Measurements from ENCODE around the gene USP47.
"Not testable (repeated sequence)": the region's sequence is repeated elsewhere in the genome, so short reads cannot be mapped to it uniquely, and the experiment has no call there.

Gene USP47

GRCh38 chr11:11821899-11822298 is 19.9 kb upstream of the USP47 start:
- DNase-seq (ENCODE audit: low read depth in 2 of 3, low spot score in 1 of 3) = no peak

GRCh38 chr11:11822946-11823345 is 18.8 kb upstream of the USP47 start:
- no peak for DNase-seq (ENCODE audit: low read depth in 2 of 3, low spot score in 1 of 3)

GRCh38 chr11:11826260-11826659 is 15.5 kb upstream of the USP47 start:
- DNase-seq (ENCODE audit: low read depth in 2 of 3, low spot score in 1 of 3) = no peak

GRCh38 chr11:11827272-11827671 is 14.5 kb upstream of the USP47 start:
- DNase-seq (ENCODE audit: low read depth in 2 of 3, low spot score in 1 of 3) = no peak

GRCh38 chr11:11831406-11831805 is 10.4 kb upstream of the USP47 start:
- DNase-seq (ENCODE audit: low read depth in 2 of 3, low spot score in 1 of 3) = not testable (repeated sequence)

- no peak for DNase-seq (ENCODE audit: low read depth in 2 of 3, low spot score in 1 of 3)
These were observed 5.0 kb upstream of the USP47 start for GRCh38 chr11:11836676-11837231.

- DNase-seq (ENCODE audit: low read depth in 2 of 3, low spot score in 1 of 3) = no peak
These were observed 2.1 kb upstream of the USP47 start for GRCh38 chr11:11839718-11840117.

- no peak for DNase-seq (ENCODE audit: low read depth in 2 of 3, low spot score in 1 of 3)
These were observed 553 bp upstream of the USP47 start for GRCh38 chr11:11841116-11841722.

GRCh38 chr11:11842421-11843008 is 743 bp downstream of the USP47 start:
- peak; percentile 40 to 48 (median 42) for DNase-seq (ENCODE audit: low read depth in 2 of 3, low spot score in 1 of 3)

- no peak for DNase-seq (ENCODE audit: low read depth in 2 of 3, low spot score in 1 of 3)
These were observed 1.4 kb downstream of the USP47 start for GRCh38 chr11:11843211-11843621.

- no peak for DNase-seq (ENCODE audit: low read depth in 2 of 3, low spot score in 1 of 3)
These were observed 1.9 kb downstream of the USP47 start for GRCh38 chr11:11843642-11844041.

- no peak for DNase-seq (ENCODE audit: low read depth in 2 of 3, low spot score in 1 of 3)
These were observed 2.5 kb downstream of the USP47 start for GRCh38 chr11:11844272-11844671.

GRCh38 chr11:11845071-11845470 is 3.3 kb downstream of the USP47 start:
- DNase-seq (ENCODE audit: low read depth in 2 of 3, low spot score in 1 of 3) = no peak

- DNase-seq (ENCODE audit: low read depth in 2 of 3, low spot score in 1 of 3) = no peak
These were observed 3.8 kb downstream of the USP47 start for GRCh38 chr11:11845551-11845950.

GRCh38 chr11:11847082-11847481 is 5.3 kb downstream of the USP47 start:
- no peak for DNase-seq (ENCODE audit: low read depth in 2 of 3, low spot score in 1 of 3)

GRCh38 chr11:11848891-11849746 is 7.3 kb downstream of the USP47 start:
- peak; percentile 31 to 62 (median 32) for DNase-seq (ENCODE audit: low read depth in 2 of 3, low spot score in 1 of 3)

GRCh38 chr11:11850668-11851067 is 8.9 kb downstream of the USP47 start:
- no peak for DNase-seq (ENCODE audit: low read depth in 2 of 3, low spot score in 1 of 3)

GRCh38 chr11:11856638-11857037 is 14.9 kb downstream of the USP47 start:
- no peak for DNase-seq (ENCODE audit: low read depth in 2 of 3, low spot score in 1 of 3)

GRCh38 chr11:11857769-11858168 is 16.0 kb downstream of the USP47 start:
- DNase-seq (ENCODE audit: low read depth in 2 of 3, low spot score in 1 of 3) = no peak

- DNase-seq (ENCODE audit: low read depth in 2 of 3, low spot score in 1 of 3) = no peak
These were observed 16.9 kb downstream of the USP47 start for GRCh38 chr11:11858676-11859075.

GRCh38 chr11:11860103-11860979 is 18.6 kb downstream of the USP47 start:
- DNase-seq (ENCODE audit: low read depth in 2 of 3, low spot score in 1 of 3) = no peak
